ENCODE measurements around the gene NTM.

NTM gene

GRCh38 chr11:131684111-131685060, 314.0 kb downstream of the NTM start:
- no peak overlapping the region for H3K9ac ChIP-seq (ENCODE audit: low read length in 2 of 2)
- H3K4me3 ChIP-seq (ENCODE audit: low read length in 2 of 2): no peak overlapping the region
- no peak overlapping the region for H3K27ac ChIP-seq (ENCODE audit: low read length)
- no peaks in the 10 kb centered on the region for H3K4me1 ChIP-seq (ENCODE audit: control insufficient read depth, insufficient read depth, low read length)
- no peaks in the 10 kb centered on the region for H3K36me3 ChIP-seq (ENCODE audit: control insufficient read depth in 2 of 2, insufficient read depth in 2 of 2, low read length in 2 of 2)
- H3K27me3 ChIP-seq (ENCODE audit: control insufficient read depth in 1 of 2, insufficient read depth in 2 of 2, low read length in 2 of 2): peaks cover 8 to 29% of the 10 kb centered on the region in 2 donors
- H3K9me3 ChIP-seq (ENCODE audit: control insufficient read depth in 2 of 2, low read length in 2 of 2): no peaks in the 10 kb centered on the region

DNA sequence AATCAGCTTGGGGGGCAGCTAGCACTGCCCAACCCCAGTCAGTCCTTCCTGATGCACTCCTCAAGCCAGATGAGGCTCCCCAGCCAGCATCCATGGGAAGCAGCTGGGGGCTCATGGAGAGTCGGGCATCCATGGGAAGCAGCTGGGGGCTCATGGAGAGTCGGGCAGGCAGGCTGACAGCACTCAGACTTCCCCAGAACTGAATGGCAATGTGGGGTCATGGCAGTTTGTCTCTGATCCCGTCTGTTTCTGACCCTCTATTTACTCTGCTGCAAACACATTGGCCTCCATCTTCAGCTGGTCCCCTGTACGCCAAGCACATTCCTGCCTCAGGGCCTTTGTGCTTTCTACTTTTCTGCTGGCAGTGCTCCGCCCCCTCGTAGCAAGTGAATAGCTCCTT, 314.8 kb downstream of the NTM start:
- H3K27ac ChIP-seq (ENCODE audit: low read length): no peak overlapping the region
- H3K4me1 ChIP-seq (ENCODE audit: control insufficient read depth, insufficient read depth, low read length): no peaks in the 10 kb centered on the region
- no peak overlapping the region for H3K9ac ChIP-seq (ENCODE audit: low read length in 2 of 2)
- H3K36me3 ChIP-seq (ENCODE audit: control insufficient read depth in 2 of 2, insufficient read depth in 2 of 2, low read length in 2 of 2): no peaks in the 10 kb centered on the region
- H3K27me3 ChIP-seq (ENCODE audit: control insufficient read depth in 1 of 2, insufficient read depth in 2 of 2, low read length in 2 of 2): peaks cover 8 to 33% of the 10 kb centered on the region in 2 donors
- H3K9me3 ChIP-seq (ENCODE audit: control insufficient read depth in 2 of 2, low read length in 2 of 2): no peaks in the 10 kb centered on the region
- H3K4me3 ChIP-seq (ENCODE audit: low read length in 2 of 2): no peak overlapping the region

- Histone ChIP-seq H3K27ac (ENCODE audit: low read length) (no peak overlapping the region), H3K4me1 (ENCODE audit: control insufficient read depth, insufficient read depth, low read length) (no peaks in the 10 kb centered on the region), H3K36me3 (ENCODE audit: control insufficient read depth in 2 of 2, insufficient read depth in 2 of 2, low read length in 2 of 2) (no peaks in the 10 kb centered on the region), H3K27me3 (ENCODE audit: control insufficient read depth in 1 of 2, insufficient read depth in 2 of 2, low read length in 2 of 2) (peaks cover 10 to 31% of the 10 kb centered on the region in 2 donors), H3K9me3 (ENCODE audit: control insufficient read depth in 2 of 2, low read length in 2 of 2) (no peaks in the 10 kb centered on the region), H3K9ac (ENCODE audit: low read length in 2 of 2) (no peak overlapping the region), H3K4me3 (ENCODE audit: low read length in 2 of 2) (no peak overlapping the region)
These were observed 315.5 kb downstream of the NTM start for GRCh38 chr11:131685906-131686305.

- H3K36me3 ChIP-seq (ENCODE audit: control insufficient read depth in 2 of 2, insufficient read depth in 2 of 2, low read length in 2 of 2): no peaks in the 10 kb centered on the region
- H3K9ac ChIP-seq (ENCODE audit: low read length in 2 of 2): no peak overlapping the region
- H3K4me3 ChIP-seq (ENCODE audit: low read length in 2 of 2): no peak overlapping the region
- no peaks in the 10 kb centered on the region for H3K9me3 ChIP-seq (ENCODE audit: control insufficient read depth in 2 of 2, low read length in 2 of 2)
- peaks cover 18 to 31% of the 10 kb centered on the region in 2 donors for H3K27me3 ChIP-seq (ENCODE audit: control insufficient read depth in 1 of 2, insufficient read depth in 2 of 2, low read length in 2 of 2)
- no peak overlapping the region for H3K27ac ChIP-seq (ENCODE audit: low read length)
- no peaks in the 10 kb centered on the region for H3K4me1 ChIP-seq (ENCODE audit: control insufficient read depth, insufficient read depth, low read length)
These were observed 316.4 kb downstream of the NTM start for GRCh38 chr11:131686836-131687235.

DNA sequence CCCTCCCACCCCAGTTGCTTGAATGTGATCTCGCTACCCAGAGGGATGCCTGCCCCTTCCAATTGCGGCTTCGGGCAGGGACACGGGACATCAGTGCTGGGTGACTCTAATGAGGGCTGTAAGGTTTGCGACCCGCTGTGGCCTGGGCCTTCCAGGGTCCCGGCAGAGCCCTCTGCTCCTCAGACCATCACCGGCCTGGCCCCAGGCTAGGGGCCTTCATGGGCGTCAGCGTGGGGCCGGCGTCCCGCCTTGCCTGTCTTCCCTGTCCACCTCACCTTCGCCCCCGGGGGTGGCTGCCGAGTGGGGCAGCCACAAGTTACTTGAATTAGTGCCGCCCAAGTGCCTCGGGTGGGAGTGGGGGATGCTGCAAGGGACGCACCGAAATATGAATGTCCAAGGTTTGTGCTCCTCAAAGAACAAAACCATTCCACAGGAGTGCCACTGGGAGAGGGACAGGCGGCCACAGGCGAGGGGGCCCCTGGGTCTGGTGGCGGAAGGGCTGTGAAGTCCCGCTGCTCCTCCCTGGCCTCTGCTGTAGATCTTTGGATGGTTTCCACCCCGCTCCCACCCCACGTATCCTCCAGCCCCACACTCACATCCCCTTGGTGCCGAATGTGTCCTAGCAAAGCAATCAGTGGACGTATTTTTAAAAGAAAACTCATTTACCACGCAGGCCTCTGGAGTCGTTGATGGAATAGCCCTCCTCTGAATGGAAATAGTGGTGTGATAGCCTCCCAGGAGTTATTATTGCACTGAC, 317.1 kb downstream of the NTM start:
- Histone ChIP-seq H3K27me3 (ENCODE audit: control insufficient read depth in 1 of 2, insufficient read depth in 2 of 2, low read length in 2 of 2) (peaks cover 18 to 27% of the 10 kb centered on the region in 2 donors), H3K9ac (ENCODE audit: low read length in 2 of 2) (no peak overlapping the region)

GRCh38 chr11:131688048-131688693, 317.8 kb downstream of the NTM start:
- no peaks in the 10 kb centered on the region for H3K9me3 ChIP-seq (ENCODE audit: control insufficient read depth in 2 of 2, low read length in 2 of 2)
- no peaks in the 10 kb centered on the region for H3K4me1 ChIP-seq (ENCODE audit: control insufficient read depth, insufficient read depth, low read length)
- peak overlapping the region in 1 of 2 donors; percentile 13 for H3K9ac ChIP-seq (ENCODE audit: low read length in 2 of 2)
- no peak overlapping the region for H3K27ac ChIP-seq (ENCODE audit: low read length)
- H3K36me3 ChIP-seq (ENCODE audit: control insufficient read depth in 2 of 2, insufficient read depth in 2 of 2, low read length in 2 of 2): no peaks in the 10 kb centered on the region
- H3K27me3 ChIP-seq (ENCODE audit: control insufficient read depth in 1 of 2, insufficient read depth in 2 of 2, low read length in 2 of 2): peaks cover 20 to 24% of the 10 kb centered on the region in 2 donors
- H3K4me3 ChIP-seq (ENCODE audit: low read length in 2 of 2): peak overlapping the region; percentile 56 to 57

More for the DNA sequence above, 317.1 kb downstream of the NTM start:
- Histone ChIP-seq H3K36me3 (ENCODE audit: control insufficient read depth in 2 of 2, insufficient read depth in 2 of 2, low read length in 2 of 2) (no peaks in the 10 kb centered on the region), H3K4me3 (ENCODE audit: low read length in 2 of 2) (no peak overlapping the region), H3K9me3 (ENCODE audit: control insufficient read depth in 2 of 2, low read length in 2 of 2) (no peaks in the 10 kb centered on the region), H3K4me1 (ENCODE audit: control insufficient read depth, insufficient read depth, low read length) (no peaks in the 10 kb centered on the region), H3K27ac (ENCODE audit: low read length) (no peak overlapping the region)

GRCh38 chr11:131689049-131689925, 318.9 kb downstream of the NTM start:
- Histone ChIP-seq H3K4me3 (ENCODE audit: low read length in 2 of 2) (no peak overlapping the region), H3K9ac (ENCODE audit: low read length in 2 of 2) (no peak overlapping the region), H3K27ac (ENCODE audit: low read length) (no peak overlapping the region), H3K36me3 (ENCODE audit: control insufficient read depth in 2 of 2, insufficient read depth in 2 of 2, low read length in 2 of 2) (no peaks in the 10 kb centered on the region), H3K9me3 (ENCODE audit: control insufficient read depth in 2 of 2, low read length in 2 of 2) (no peaks in the 10 kb centered on the region), H3K27me3 (ENCODE audit: control insufficient read depth in 1 of 2, insufficient read depth in 2 of 2, low read length in 2 of 2) (peaks cover 15 to 17% of the 10 kb centered on the region in 2 donors), H3K4me1 (ENCODE audit: control insufficient read depth, insufficient read depth, low read length) (no peaks in the 10 kb centered on the region)

DNA sequence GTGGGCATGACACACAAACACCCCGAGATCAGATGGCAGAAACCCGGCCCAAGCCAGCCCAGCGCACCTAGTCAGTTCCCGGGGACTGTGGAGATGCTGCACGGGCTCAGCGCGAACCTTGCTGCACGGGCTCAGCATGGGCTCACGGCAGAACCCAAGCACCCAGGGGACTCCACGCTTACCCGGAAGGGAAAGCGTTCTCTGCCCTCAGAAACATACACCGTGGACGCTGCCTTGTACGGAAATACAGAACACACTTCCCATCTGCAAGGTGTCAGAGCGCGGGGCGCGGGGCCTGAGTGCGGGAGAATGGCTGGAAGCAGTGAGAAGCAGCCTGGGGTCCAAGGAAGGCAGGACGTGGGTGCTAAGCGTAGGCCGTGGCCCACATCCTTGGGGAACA, 319.9 kb downstream of the NTM start:
- peaks cover 12 to 16% of the 10 kb centered on the region in 2 donors for H3K27me3 ChIP-seq (ENCODE audit: control insufficient read depth in 1 of 2, insufficient read depth in 2 of 2, low read length in 2 of 2)
- no peaks in the 10 kb centered on the region for H3K36me3 ChIP-seq (ENCODE audit: control insufficient read depth in 2 of 2, insufficient read depth in 2 of 2, low read length in 2 of 2)
- H3K27ac ChIP-seq (ENCODE audit: low read length): no peak overlapping the region
- H3K9me3 ChIP-seq (ENCODE audit: control insufficient read depth in 2 of 2, low read length in 2 of 2): no peaks in the 10 kb centered on the region
- H3K4me3 ChIP-seq (ENCODE audit: low read length in 2 of 2): no peak overlapping the region
- no peaks in the 10 kb centered on the region for H3K4me1 ChIP-seq (ENCODE audit: control insufficient read depth, insufficient read depth, low read length)
- H3K9ac ChIP-seq (ENCODE audit: low read length in 2 of 2): no peak overlapping the region

DNA sequence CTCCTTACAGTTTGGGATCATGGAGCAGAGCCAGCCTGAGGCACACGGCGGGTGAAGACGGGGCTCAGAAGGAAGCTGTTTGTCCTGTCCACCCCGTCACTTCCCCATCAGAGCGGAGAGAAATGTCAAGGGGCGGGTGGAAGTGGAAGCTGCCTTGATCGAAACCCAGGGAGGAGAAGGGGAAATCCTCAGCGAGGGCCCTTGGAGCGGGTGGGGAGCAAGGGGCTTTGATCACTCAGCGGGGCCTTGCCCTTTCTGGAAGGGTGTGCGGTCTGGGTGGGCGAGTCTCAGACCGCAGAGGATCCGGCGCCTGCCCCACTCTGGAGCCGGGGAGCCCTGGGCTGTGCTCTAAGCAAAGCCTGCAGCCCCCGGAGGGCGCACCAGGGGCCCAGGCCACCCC, 320.4 kb downstream of the NTM start:
- Histone ChIP-seq H3K4me1 (ENCODE audit: control insufficient read depth, insufficient read depth, low read length) (no peaks in the 10 kb centered on the region), H3K4me3 (ENCODE audit: low read length in 2 of 2) (no peak overlapping the region), H3K9me3 (ENCODE audit: control insufficient read depth in 2 of 2, low read length in 2 of 2) (no peaks in the 10 kb centered on the region), H3K36me3 (ENCODE audit: control insufficient read depth in 2 of 2, insufficient read depth in 2 of 2, low read length in 2 of 2) (no peaks in the 10 kb centered on the region), H3K27ac (ENCODE audit: low read length) (no peak overlapping the region), H3K27me3 (ENCODE audit: control insufficient read depth in 1 of 2, insufficient read depth in 2 of 2, low read length in 2 of 2) (peaks cover 12 to 16% of the 10 kb centered on the region in 2 donors), H3K9ac (ENCODE audit: low read length in 2 of 2) (no peak overlapping the region)
